Stimulated activated CD8-positive, alpha-beta memory T cell treated with anti-CD3 and anti-CD28 coated beads, Interleukin-7, amount 100 ng/mL, for 48 hours (primary cell): ENCODE data around the gene RCSD1.
"Not testable (repeated sequence)": the region's sequence is repeated elsewhere in the genome, so short reads cannot be mapped to it uniquely, and the experiment has no call there.

Source experiments
- DNase-seq, 2 donors: peaks; one replicate each; pipeline ENCODE4 v3.0.0-alpha.2; 2020; ENCODE audit warnings: low read depth in 1 of 2; ENCODE audit errors: extremely low read depth in 1 of 2

RCSD1 gene

GRCh38 chr1:167710836-167711235, 80.8 kb downstream of the RCSD1 start:
- no peak for DNase-seq

DNA sequence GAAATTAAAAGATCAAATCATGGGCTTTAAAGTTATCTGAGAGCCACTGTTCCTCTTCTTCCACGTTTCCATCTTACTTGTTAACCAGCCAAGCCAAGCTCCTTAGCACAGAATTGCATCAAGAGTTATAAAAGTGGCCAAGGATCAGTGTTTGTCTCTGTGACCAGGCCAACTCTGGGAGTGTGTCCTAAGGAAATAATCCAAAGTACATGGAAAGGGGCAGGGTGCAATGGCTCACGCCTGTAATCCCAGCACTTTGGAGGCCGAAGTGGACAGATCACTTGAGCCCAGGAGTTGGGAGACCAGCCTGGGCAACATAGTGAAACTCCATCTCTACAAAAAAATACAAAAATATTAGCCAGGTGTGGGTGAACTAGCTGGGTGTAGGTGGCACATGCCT, 81.8 kb downstream of the RCSD1 start:
- no peak for DNase-seq

DNA sequence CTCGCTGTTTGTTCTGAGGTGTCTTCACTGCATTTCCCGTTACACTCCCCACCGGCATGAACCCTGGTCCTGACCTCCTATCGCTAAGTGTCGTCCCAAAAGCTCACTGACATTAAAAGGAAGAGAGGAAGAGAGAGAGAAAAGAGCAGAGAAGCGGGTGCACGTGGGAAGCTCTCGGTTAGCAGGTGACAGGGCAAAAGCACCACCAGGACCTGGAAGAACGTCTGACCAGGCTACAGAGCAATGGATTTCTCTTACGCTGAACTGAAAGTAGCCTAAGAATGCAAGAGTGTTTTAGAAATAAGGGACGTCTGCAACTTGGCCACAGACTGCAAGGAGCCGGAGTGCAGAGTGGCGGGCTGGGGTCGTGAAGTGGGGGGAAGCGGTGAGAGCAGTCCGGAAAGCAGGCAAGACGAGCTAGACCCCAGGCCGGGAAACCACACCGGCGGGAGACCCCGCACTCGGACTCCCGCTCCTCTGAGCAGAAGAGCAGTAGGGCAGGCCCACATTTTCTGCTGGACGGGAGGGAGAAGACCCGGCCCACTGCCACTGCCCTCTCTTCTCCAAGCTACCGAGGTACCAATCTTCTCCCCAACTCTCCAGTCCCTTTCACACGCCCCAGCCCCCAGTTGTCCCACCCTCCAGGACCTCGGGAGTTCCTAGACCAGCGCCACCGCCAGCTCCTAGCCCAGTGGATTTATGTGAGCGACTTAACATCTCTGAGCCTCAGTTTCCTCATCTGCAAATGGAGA, 83.5 kb downstream of the RCSD1 start:
- no peak for DNase-seq

GRCh38 chr1:167714098-167714438, 84.0 kb downstream of the RCSD1 start:
- peak in 1 of 2 donors; percentile 67 for DNase-seq

- peak; percentile 71 to 77 for DNase-seq
Observed at GRCh38 chr1:167714439-167715156, 84.6 kb downstream of the RCSD1 start.

DNA sequence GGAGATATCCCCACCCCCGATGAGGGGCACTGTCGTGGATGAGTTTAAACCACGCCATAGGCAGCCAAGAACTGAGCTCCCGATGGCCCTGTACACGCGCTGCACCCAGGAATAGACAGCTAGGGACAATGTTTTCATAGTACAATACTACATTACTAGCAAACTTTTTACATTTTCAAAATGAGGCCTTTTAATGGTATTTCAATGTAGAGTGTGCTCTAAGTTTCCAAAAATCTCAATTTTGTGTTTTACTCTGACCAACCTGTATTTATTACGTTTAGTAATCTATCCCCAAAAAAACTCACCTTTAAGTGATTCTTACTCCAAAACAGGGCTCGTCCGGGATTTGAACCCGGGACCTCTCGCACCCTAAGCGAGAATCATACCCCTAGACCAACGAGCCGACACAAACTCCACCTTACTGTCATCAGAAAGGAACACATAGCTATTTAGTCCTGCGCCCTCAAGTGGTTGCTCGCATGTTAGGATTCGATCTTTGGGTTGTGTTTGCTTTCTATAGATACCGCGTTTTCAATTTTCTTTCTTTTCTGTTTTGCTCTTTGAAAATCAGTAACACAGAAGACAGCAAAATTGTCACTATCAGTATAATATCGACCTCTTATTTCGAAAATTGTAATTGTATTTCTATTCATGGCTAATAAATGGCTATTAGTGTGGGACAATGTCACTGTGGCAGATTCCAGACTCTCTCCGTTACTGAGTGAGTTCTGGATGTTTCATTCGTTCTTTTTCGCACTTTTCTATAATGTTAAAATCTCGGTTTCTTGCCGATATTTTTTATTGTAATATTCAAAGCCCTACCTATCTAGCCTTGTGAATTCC, 85.3 kb downstream of the RCSD1 start:
- DNase-seq: peak; percentile 60 to 77

DNA sequence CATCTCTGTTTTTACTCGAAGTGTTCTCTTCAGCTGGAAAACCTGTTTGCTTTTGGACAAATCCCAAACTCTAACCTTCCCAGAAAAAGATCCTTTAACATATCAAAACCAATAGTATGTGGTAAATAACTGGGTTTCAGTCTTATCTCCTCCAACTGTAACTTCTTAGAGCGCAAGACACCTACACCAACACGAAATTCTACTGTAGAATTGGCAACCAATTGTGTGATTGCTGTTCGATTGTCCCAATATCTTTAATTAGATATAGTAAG, 85.9 kb downstream of the RCSD1 start:
- DNase-seq: no peak

DNA sequence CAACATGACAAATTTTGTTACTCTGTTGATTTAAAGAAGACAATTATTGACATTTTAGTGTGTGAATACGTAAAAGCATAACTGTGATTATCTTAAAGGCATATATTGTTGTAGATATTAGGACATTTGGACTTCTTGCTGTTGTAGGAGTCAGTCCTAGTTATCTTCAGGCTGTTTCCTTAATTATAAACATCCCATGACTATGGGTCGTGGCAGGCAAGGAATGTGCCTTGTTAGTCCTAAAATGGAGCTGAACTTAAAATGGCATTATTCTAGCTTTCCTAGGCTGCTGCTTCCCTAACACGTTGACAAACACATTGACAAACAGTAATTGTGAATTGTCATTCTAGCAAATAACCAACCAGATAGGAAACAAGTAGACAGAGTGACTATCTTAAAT, 87.3 kb downstream of the RCSD1 start:
- no peak for DNase-seq

DNA sequence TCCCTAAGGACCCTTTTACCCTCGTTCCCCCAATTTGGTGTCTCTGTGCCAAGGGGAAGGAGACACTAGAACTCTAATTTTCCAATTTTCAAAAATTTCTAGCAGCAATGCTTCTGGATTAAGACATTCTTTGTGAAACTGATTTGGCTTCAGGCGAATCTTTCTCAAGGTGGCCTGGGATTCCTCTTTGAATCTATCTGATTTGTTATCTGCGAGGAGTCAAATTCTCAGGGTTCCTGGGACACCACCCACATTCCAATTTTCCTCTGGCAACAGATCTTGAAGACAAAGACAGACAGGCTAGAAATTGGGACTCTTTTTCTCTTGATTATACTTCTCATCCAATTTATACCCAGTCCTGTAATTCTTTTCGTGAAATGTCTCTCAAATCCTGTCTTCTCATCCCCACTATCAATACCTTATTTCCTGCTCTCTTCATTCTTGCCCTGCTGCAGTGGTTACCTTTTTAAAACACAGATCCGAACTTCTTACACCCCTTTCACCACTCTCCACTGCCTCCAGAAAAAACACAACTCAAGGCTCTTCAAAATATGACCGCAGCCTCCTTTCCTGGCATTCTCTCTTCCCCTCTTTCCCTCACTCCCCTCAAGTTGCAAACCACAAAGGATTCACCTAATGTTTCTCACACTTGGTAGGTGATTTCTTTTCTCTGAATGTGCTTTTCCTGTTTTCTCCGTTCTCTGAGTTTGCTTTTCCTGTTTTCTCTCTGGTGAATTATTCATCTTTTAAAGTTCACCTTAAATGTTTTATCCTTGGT, 89.1 kb downstream of the RCSD1 start:
- DNase-seq: no peak

DNA sequence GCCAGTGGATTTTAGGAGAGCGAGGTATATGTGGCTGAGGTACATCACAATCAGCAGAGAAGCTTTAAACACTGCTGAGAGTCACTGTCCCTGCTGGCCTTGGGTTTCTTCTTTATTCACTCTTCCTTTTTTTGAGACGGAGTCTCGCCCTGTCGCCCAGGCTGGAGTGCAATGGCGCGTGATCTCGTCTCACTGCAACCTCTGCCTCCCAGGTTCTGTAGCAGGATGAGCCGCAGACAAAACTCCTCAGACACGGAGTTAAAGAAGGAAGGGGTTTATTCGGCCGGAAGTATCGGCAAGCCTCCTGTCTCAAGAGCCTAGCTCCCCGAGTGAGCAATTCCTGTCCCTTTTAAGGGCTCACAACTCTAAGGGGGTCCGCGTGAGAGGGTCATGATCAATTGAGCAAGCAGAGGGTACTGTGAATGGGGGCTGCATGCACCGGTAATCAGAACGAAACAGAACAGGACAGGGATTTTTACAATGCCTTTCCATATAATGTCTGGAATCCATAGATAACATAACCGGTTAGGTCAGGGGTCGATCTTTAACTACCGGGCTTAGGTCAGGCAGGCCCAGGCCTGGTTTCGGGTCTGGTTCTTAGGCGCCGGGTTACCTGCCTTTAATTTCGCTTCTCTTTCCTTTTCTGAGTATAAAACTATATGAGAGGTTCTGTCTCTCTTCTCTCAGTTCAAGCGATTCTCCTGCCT, 89.8 kb downstream of the RCSD1 start:
- DNase-seq: not testable (repeated sequence)

- no peak for DNase-seq
Observed at GRCh38 chr1:167720965-167721616, 91.1 kb downstream of the RCSD1 start.

- DNase-seq: peak; percentile 78 to 84
Observed at GRCh38 chr1:167721617-167722151, 91.7 kb downstream of the RCSD1 start, which contains the start of gene MPZL1. Gene MPZL1, plus strand, starts transcription at chr1:167721982. Its CDS starts 170 bp downstream, at chr1:167722152.

DNA sequence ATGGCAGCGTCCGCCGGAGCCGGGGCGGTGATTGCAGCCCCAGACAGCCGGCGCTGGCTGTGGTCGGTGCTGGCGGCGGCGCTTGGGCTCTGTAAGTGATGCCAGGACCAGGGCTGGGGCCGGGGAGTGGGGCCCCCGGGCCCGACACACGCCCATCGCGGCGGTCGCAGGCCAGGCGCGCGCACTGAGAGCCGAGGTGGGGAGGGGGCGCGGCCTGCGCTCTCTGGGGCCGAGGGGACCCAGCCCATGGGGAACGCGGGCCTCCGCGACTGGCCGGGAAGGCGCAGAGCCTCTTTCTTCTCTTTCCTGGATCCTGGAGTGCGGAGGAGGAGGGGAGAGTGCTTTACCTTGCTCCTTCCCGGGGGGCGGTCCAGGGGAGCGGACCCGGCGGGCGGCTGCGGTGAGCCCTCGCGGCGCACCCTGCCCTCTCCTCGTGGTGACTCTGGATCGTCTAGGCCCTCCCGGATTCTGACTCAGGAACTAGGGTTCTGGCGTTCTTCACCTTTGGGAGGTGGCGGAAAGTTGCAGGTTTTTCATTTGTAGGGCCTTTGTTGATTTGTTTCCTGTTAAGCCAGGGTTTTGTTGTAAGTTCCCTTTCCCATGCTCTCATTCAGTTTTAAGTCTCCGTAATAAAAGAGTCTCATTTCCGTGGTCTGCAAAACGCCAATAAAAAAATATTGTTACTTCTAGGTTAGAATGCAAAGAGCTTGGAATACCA, 92.3 kb downstream of the RCSD1 start:
- no peak for DNase-seq

DNA sequence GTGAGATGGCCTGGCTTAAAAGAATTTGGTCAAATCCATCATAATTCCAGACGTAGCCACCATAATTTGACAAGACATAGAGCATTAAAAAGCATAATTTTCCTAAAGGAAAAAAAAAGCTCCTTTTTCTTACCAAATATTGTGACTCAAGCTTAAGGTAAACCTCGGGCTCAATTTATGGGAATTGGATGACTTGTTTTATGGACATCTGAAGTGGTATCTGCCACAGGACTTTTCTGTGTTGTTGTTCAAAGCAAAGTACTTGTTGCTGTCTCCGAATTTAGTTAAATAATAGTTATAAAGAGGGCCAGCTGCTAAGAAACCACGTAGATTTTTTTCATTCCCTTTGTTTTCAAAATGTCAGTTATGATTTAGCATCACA, 92.8 kb downstream of the RCSD1 start:
- DNase-seq: no peak

DNA sequence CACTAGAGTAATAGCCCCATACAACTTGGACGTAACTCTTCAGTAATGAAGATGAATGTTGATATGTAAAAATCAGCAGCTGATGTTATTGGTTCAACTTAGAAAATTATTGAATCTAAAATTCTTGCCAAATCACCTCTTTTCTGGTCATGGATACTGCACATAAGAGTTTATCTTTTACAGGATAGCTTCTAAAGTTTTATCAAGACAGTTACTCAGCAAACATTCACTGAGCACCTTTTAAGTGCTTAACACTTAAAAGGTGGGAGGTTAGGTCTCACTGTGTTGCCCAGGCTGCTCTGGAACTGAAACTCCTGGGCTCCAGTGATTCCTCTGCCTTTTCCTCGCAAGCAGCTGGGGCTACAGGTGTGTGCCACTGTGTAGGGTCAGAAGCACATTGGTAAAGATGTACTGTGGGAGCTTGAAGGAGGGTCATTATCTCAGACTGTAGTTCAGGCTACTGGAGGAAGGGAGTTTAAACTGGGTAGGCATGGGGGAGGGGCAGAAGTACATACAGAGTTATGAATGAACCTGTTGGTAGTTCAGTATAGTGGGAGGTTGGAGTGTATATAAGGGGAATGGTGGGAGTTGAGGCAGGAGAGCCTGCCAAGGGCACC, 93.8 kb downstream of the RCSD1 start:
- no peak for DNase-seq

GRCh38 chr1:167726008-167726407, 96.0 kb downstream of the RCSD1 start:
- no peak for DNase-seq

DNA sequence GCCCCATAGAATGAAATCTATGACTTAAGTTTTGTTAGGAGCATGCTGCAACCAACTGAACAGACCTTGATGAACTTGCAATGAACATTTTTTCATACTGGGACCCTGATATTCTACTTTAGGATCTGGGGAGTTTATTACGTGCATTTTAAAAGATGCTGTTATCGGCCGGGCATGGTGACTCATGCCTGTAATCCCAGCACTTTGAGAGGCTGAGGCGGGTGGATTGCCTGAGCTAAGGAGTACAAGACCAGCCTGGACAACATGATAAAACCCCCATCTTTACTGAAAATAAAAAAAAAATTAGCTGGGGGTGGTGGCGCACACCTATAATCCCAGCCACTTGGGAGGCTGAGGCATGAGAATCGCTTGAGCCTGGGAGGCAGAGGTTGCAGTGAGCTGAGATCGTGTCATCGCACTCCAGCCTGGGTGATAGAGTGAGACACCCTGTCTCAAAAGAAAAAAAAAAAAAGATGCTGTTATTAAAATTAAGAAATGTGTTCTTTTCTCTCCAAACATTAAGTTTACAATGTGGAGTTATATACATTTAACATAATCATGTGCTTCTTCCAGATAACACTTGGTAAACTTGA, 98.9 kb downstream of the RCSD1 start:
- DNase-seq: no peak

DNA sequence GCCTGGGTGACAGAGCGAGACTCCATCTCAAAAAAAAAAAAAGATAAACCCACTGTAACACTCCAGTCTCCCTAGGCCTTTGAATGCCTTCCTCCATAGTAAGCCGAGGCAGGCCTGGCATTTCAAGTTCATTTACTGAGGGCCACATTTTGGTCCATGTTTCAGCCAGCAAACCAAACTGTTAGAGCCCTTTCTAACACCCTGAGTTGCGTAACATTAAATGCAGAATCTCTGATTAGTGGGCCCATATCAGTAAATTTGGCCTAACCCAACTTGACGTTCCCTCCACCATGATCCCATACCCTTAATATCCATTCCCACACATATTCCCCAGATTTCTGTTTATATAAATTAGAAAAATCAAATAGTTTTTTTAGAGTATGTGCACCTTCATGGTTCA, 104.2 kb downstream of the RCSD1 start:
- DNase-seq: no peak
